GF-D8 (cell line): Measurements from ENCODE around the gene TRIP6.

ENCODE experiments used
- DNase-seq: peaks from one replicate; lab custom pipeline; 2025; lab: John Stamatoyannopoulos, UW

TRIP6 gene

GRCh38 chr7:100873599-100874299, 6.6 kb downstream of the TRIP6 start:
- DNase-seq, result no peak

- no peak for DNase-seq
Measured at GRCh38 chr7:100874300-100874576, 7.1 kb downstream of the TRIP6 start.

GRCh38 chr7:100874577-100875355, 7.6 kb downstream of the TRIP6 start, which contains the start of gene SRRT:
Gene SRRT, plus strand, starts transcription at chr7:100875103. Its CDS starts 488 bp downstream, at chr7:100875591.
- peak; percentile 86 for DNase-seq

- no peak for DNase-seq
Measured at GRCh38 chr7:100875356-100875751, 8.2 kb downstream of the TRIP6 start.

GRCh38 chr7:100878013-100878412, 10.8 kb downstream of the TRIP6 start:
- DNase-seq, result no peak

- no peak for DNase-seq
Measured at GRCh38 chr7:100878685-100879084, 11.5 kb downstream of the TRIP6 start.

GRCh38 chr7:100879685-100880261, 12.6 kb downstream of the TRIP6 start:
- DNase-seq, result no peak

- DNase-seq, result no peak
Measured at GRCh38 chr7:100880645-100881044, 13.5 kb downstream of the TRIP6 start.

- no peak for DNase-seq
Measured at GRCh38 chr7:100881136-100881535, 13.9 kb downstream of the TRIP6 start.

- DNase-seq, result no peak
Measured at GRCh38 chr7:100882201-100882600, 15.0 kb downstream of the TRIP6 start.

GRCh38 chr7:100882785-100883526, 15.8 kb downstream of the TRIP6 start:
- DNase-seq, result no peak

GRCh38 chr7:100884736-100885439, 17.7 kb downstream of the TRIP6 start:
- DNase-seq, result no peak

- DNase-seq, result no peak
Measured at GRCh38 chr7:100885440-100886141, 18.4 kb downstream of the TRIP6 start.

- no peak for DNase-seq
Measured at GRCh38 chr7:100886142-100886935, 19.2 kb downstream of the TRIP6 start.

- DNase-seq, result no peak
Measured at GRCh38 chr7:100886936-100887515, 19.8 kb downstream of the TRIP6 start.

GRCh38 chr7:100887516-100888290, 20.5 kb downstream of the TRIP6 start:
- DNase-seq, result peak; percentile 79

GRCh38 chr7:100888291-100888987, 21.3 kb downstream of the TRIP6 start:
- no peak for DNase-seq

- peak; percentile 44 for DNase-seq
Measured at GRCh38 chr7:100888988-100889750, 22.0 kb downstream of the TRIP6 start, which contains the start of gene UFSP1. Gene UFSP1, minus strand, starts transcription at chr7:100889715. Its CDS starts 444 bp downstream, at chr7:100889271.
